Glutamatergic neuron (in vitro differentiated cells): ENCODE results near the gene SLC7A8. TPM values are rescaled to one million over a fixed set of nuclear protein-coding genes. Genes with fewer than 3 reads are reported as not detected.

Experiments
- DNase-seq: peaks from one replicate; pipeline ENCODE4 v3.0.0; 2022
- H3K27ac Mint-ChIP-seq: one replicate; pipeline ENCODE4 v1.8.0; 2020; ENCODE audit warnings: mild to moderate bottlenecking, mixed read lengths, inconsistent platforms; ENCODE audit not compliant: unreplicated experiment
- H3K27me3 Mint-ChIP-seq: one replicate; pipeline ENCODE4 v1.8.0; 2020; ENCODE audit warnings: mild to moderate bottlenecking, moderate library complexity, mixed read lengths, inconsistent platforms; ENCODE audit not compliant: unreplicated experiment
- H3K36me3 Mint-ChIP-seq: one replicate; pipeline ENCODE4 v1.8.0; 2020; ENCODE audit warnings: mild to moderate bottlenecking, mixed read lengths, inconsistent platforms; ENCODE audit not compliant: unreplicated experiment
- H3K4me1 Mint-ChIP-seq: one replicate; pipeline ENCODE4 v1.8.0; 2020; ENCODE audit warnings: mild to moderate bottlenecking, low read depth, mixed read lengths, inconsistent platforms; ENCODE audit not compliant: unreplicated experiment
- H3K4me3 Mint-ChIP-seq: one replicate; pipeline ENCODE4 v1.8.0; 2020; ENCODE audit warnings: mild to moderate bottlenecking, mixed read lengths, inconsistent platforms; ENCODE audit not compliant: unreplicated experiment
- H3K9me3 Mint-ChIP-seq: one replicate; pipeline ENCODE4 v1.8.0; 2020; ENCODE audit warnings: mild to moderate bottlenecking, moderate library complexity, mixed read lengths, inconsistent platforms; ENCODE audit not compliant: unreplicated experiment
- CTCF ChIP-seq: fragments of 200-600 bp; sonication (generic); IDR thresholded peaks from one replicate; pipeline ENCODE4 v1.5.0; 2021; ENCODE audit not compliant: partially characterized antibody, unreplicated experiment
- total RNA-seq: library from RNA; stranded (reverse); fragmentation: NEBNext Ultra II Directional; extraction: Animal tissue kit (Norgen Biotek cat#: 25700); gene quantifications from one replicate; pipeline ENCODE4 v1.2.1, GENCODE V29; 2021; ENCODE audit not compliant: unreplicated experiment

Gene SLC7A8
- total RNA-seq, 1 donor from 2014 or later, result 7.9 TPM

DNA sequence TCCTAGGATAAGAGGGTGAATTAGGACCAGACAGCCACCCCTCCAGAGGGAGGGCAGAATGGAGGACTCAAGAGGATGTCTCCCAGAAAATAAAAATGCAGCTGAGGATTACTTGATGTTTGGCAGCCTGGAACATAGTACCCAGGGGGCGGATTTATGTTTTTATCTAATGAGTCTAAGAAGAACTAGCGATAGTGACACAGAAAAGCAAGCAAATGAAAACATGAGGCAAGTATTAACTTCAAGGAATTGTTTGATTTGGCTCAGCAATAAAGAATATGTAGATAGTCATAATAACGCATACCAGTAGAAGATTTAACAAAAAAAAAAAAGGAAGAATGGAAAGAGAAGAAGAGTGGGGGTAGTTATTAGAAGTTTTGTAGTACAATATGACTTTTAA lies 10.0 kb upstream of the SLC7A8 start:
- Mint-ChIP-seq H3K4me3 (no peak overlapping the region), H3K27me3 (no peaks in the 10 kb centered on the region), H3K27ac (no peak overlapping the region), H3K36me3 (no peaks in the 10 kb centered on the region), H3K4me1 (no peaks in the 10 kb centered on the region), H3K9me3 (peaks cover 4% of the 10 kb centered on the region)
- TF ChIP-seq CTCF, result no peak
- DNase-seq, result no peak

DNA sequence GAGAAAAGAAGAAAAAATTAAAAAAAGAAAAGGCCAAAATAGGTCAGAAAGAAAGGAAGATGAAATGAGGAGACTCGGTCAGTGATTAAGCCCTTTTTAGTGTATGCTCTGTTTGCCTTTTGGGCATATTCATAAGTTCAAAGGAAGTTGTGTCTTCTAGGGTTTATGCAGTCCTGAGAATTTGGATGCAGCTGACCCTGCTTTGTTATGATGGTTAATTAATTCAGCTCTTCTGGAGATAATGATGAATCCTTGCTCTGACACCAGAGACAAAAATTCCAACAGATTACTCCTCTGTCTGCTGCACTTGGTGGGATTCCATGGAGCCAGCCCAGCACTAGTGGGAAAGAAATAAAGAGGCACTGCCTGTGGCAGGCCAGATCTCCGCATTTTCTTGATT lies 4.5 kb upstream of the SLC7A8 start:
- H3K27me3 Mint-ChIP-seq, result no peaks in the 10 kb centered on the region
- peaks cover 2% of the 10 kb centered on the region for H3K4me1 Mint-ChIP-seq
- TF ChIP-seq CTCF, result no peak
- DNase-seq, result no peak
- no peaks in the 10 kb centered on the region for H3K36me3 Mint-ChIP-seq
- H3K4me3 Mint-ChIP-seq, result no peak overlapping the region
- no peak overlapping the region for H3K27ac Mint-ChIP-seq
- no peaks in the 10 kb centered on the region for H3K9me3 Mint-ChIP-seq

- Mint-ChIP-seq H3K27ac (no peak overlapping the region), H3K4me3 (no peak overlapping the region), H3K9me3 (no peaks in the 10 kb centered on the region), H3K4me1 (peaks cover 2% of the 10 kb centered on the region), H3K27me3 (no peaks in the 10 kb centered on the region), H3K36me3 (no peaks in the 10 kb centered on the region)
- DNase-seq, result peak; percentile 27
- TF ChIP-seq CTCF, result peak; percentile 70
These were observed 3.6 kb upstream of the SLC7A8 start for GRCh38 chr14:23186913-23187654.

GRCh38 chr14:23185063-23185462 lies 1.6 kb upstream of the SLC7A8 start:
- Mint-ChIP-seq H3K27ac (no peak overlapping the region), H3K27me3 (no peaks in the 10 kb centered on the region), H3K36me3 (no peaks in the 10 kb centered on the region)

DNA sequence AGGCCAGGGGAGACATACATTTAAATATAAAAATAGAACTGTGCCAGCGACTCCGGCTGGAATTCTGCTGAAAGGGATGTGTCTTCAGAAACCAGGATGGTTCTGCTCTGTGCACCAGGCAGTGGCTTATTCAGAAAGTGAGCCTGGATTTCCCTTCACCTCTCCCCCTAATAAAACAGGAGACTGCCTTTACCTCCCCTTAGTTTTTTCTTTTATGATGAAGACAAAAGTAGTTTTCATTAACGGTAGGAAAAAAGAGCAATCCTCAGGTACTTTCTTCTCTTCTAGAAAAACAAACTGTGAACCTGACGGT lies 346 bp downstream of the SLC7A8 start:
- H3K4me1 Mint-ChIP-seq, result peaks cover 2% of the 10 kb centered on the region
- DNase-seq, result no peak
- no peak overlapping the region for H3K4me3 Mint-ChIP-seq
- no peak for TF ChIP-seq CTCF
- H3K27ac Mint-ChIP-seq, result no peak overlapping the region
- H3K27me3 Mint-ChIP-seq, result no peaks in the 10 kb centered on the region
- peaks cover 2% of the 10 kb centered on the region for H3K9me3 Mint-ChIP-seq
- H3K36me3 Mint-ChIP-seq, result no peaks in the 10 kb centered on the region

More at GRCh38 chr14:23185063-23185462, 1.6 kb upstream of the SLC7A8 start:
- no peak for DNase-seq
- Mint-ChIP-seq H3K4me3 (no peak overlapping the region), H3K9me3 (peaks cover 2% of the 10 kb centered on the region), H3K4me1 (peaks cover 2% of the 10 kb centered on the region)
- no peak for TF ChIP-seq CTCF
